HepG2 (cell line): ENCODE measurements around the gene CERS6. TPM values are rescaled to one million over a fixed set of nuclear protein-coding genes. Genes with fewer than 3 reads are reported as not detected.

Source experiments
- ATAC-seq: fragments of 200-7000 bp; cut with Tn5 transposase; 3 replicates; pipeline ENCODE4 v1.9.1; 2020; ENCODE audit warnings: mild to moderate bottlenecking, moderate library complexity
- BruUV-seq: library from RNA; stranded (reverse); fragments of 400-500 nt; replicated peaks from 2 replicates; lab custom pipeline; 2021; lab: Mats Ljungman, UMichigan
- CTCF ChIA-PET: fragments of 300-600 bp; formaldehyde crosslinking; extraction: SDS; loops from one replicate; lab custom pipeline; 2021; ENCODE audit warnings: low total read pairs, inconsistent platforms, low intra/inter-chr PET ratio; lab: Yijun Ruan, JAX
- POLR2A ChIA-PET: fragments of 350-600 bp; sonication (Branson Sonifier 250); formaldehyde crosslinking; loops from one replicate; lab custom pipeline; 2020; ENCODE audit warnings: antibody characterized with exemption, inconsistent platforms; lab: Yijun Ruan, JAX
- DNase-seq: peaks from one replicate; pipeline ENCODE4 v3.0.0-alpha.2; 2015; ENCODE audit warnings: low spot score
- FAIRE-seq: peaks from 3 replicates; lab custom pipeline; 2011; peaks lifted over from hg19 to GRCh38; lab: Jason Lieb, UNC
- H2AFZ ChIP-seq: one replicate; pipeline ENCODE4 v1.6.1; 2011; ENCODE audit warnings: low read length, inconsistent platforms
- H3K27ac ChIP-seq: fragments of 300-600 bp; 3 replicates; pipeline ENCODE4 v1.8.0; 2011; ENCODE audit warnings: mixed run types, mild to moderate bottlenecking, mixed read lengths, low read length, inconsistent platforms; ENCODE audit not compliant: insufficient read depth; ENCODE audit errors: extremely low read length
- H3K27me3 ChIP-seq, 2 experiments: fragments of 200-600 bp in 1 of 2; 2 replicates in 1 of 2; 3 replicates in 1 of 2; pipeline versions ENCODE4 v1.6.0 to v1.8.0; 2011; ENCODE audit warnings: low read length in 2 of 2, mild to moderate bottlenecking in 2 of 2, moderate library complexity in 2 of 2, inconsistent platforms in 1 of 2; ENCODE audit not compliant: insufficient read depth in 2 of 2, control insufficient read depth in 1 of 2
- H3K36me3 ChIP-seq, 2 experiments: fragments of 200-600 bp in 1 of 2; replicated peaks in 1 of 2; 2 replicates in 1 of 2; 3 replicates in 1 of 2; pipeline versions ENCODE4 v1.5.1 to v1.8.0; 2011; ENCODE audit warnings: low read length in 2 of 2, inconsistent platforms in 1 of 2; ENCODE audit not compliant: insufficient read depth in 2 of 2, control insufficient read depth in 1 of 2
- H3K4me1 ChIP-seq: 2 replicates; pipeline ENCODE4 v1.5.1; 2012; ENCODE audit warnings: low read length, inconsistent platforms; ENCODE audit not compliant: insufficient read depth
- H3K4me2 ChIP-seq: 2 replicates; pipeline ENCODE4 v1.6.0; 2011; ENCODE audit warnings: low read depth, low read length, inconsistent platforms
- H3K4me3 ChIP-seq, 3 experiments: fragments of 200-600 bp in 1 of 3; sonication (generic), shearing (Covaris generic) in 1 of 3; replicated peaks in 1 of 3; 2 replicates each; pipeline ENCODE4 v1.5.1; 2011 to 2016; ENCODE audit warnings: low read length in 3 of 3, inconsistent platforms in 2 of 3, low read depth in 2 of 3, mild to moderate bottlenecking in 2 of 3, control low read depth in 1 of 3, mixed read lengths in 1 of 3; ENCODE audit not compliant: insufficient read depth in 1 of 3
- H3K79me2 ChIP-seq: one replicate; pipeline ENCODE4 v1.6.1; 2011; ENCODE audit warnings: low read length, inconsistent platforms; ENCODE audit not compliant: insufficient read depth
- H3K9ac ChIP-seq: 2 replicates; pipeline ENCODE4 v1.6.0; 2011; ENCODE audit warnings: mild to moderate bottlenecking, low read depth, low read length, inconsistent platforms; ENCODE audit not compliant: insufficient read depth
- H3K9me3 ChIP-seq: 2 replicates; pipeline ENCODE4 v1.5.1; 2012; ENCODE audit warnings: mild to moderate bottlenecking, low read length
- H4K20me1 ChIP-seq: 2 replicates; pipeline ENCODE4 v1.6.0; 2011; ENCODE audit warnings: inconsistent platforms, mild to moderate bottlenecking, low read length, moderate library complexity; ENCODE audit not compliant: insufficient read depth
- ELF4 ChIP-seq: sonication (generic); formaldehyde crosslinking; IDR thresholded peaks from 2 replicates; pipeline ENCODE4 v1.5.0; 2020; ENCODE audit warnings: missing genetic modification reagents, mild to moderate bottlenecking, moderate library complexity, borderline replicate concordance
- FOXO4 ChIP-seq: sonication (generic); formaldehyde crosslinking; conservative IDR thresholded peaks from 2 replicates; pipeline ENCODE4 v1.8.1; 2023; ENCODE audit warnings: missing genetic modification reagents
- HNRNPL ChIP-seq: fragments of 200-400 bp; formaldehyde crosslinking; IDR thresholded peaks from 2 replicates; pipeline ENCODE4 v1.6.1; 2017; ENCODE audit warnings: mild to moderate bottlenecking, low read depth, low read length
- HOXA7 ChIP-seq: sonication (generic); formaldehyde crosslinking; IDR thresholded peaks from 2 replicates; pipeline ENCODE4 v1.8.1; 2022; ENCODE audit warnings: mild to moderate bottlenecking, missing genetic modification reagents, moderate library complexity
- ISX ChIP-seq: sonication (generic); formaldehyde crosslinking; conservative IDR thresholded peaks from 2 replicates; pipeline ENCODE4 v1.5.0; 2020; ENCODE audit warnings: missing genetic modification reagents
- NFIB ChIP-seq: sonication (generic); formaldehyde crosslinking; IDR thresholded peaks from 2 replicates; pipeline ENCODE4 v1.9.0; 2021; ENCODE audit warnings: missing genetic modification reagents, mild to moderate bottlenecking, borderline replicate concordance
- PRDM4 ChIP-seq: sonication (generic); formaldehyde crosslinking; IDR thresholded peaks from 2 replicates; pipeline ENCODE4 v1.9.0; 2021; ENCODE audit warnings: missing genetic modification reagents, borderline replicate concordance
- SNAPC2 ChIP-seq: sonication (generic); formaldehyde crosslinking; IDR thresholded peaks from 2 replicates; pipeline ENCODE4 v1.8.1; 2022; ENCODE audit warnings: mild to moderate bottlenecking, missing genetic modification reagents
- ZBTB43 ChIP-seq: sonication (generic); formaldehyde crosslinking; conservative IDR thresholded peaks from 2 replicates; pipeline ENCODE4 v1.4.0; 2020; ENCODE audit warnings: missing genetic modification reagents
- WGBS: methylation state at CpG from one replicate; pipeline ENCODE4 v1.1.6; 2017; ENCODE audit warnings: low lambda C conversion rate; 5-methylcytosine and 5-hydroxymethylcytosine counted together
- in situ Hi-C: cut with HindIII; loops from 2 replicates; pipeline ENCODE4 v1.10.0; 2017; ENCODE audit warnings: low pct_unique_long_range_greater_than_20kb; ENCODE audit not compliant: extremely low pct_ligation_motif_present
- intact Hi-C: fragments of 100-400 bp; cut with micrococcal nuclease; formaldehyde crosslinking; loops from one replicate; pipeline ENCODE4 v1.10.0; 2022; ENCODE audit not compliant: unreplicated experiment
- polyA plus RNA-seq, 8 experiments: library from polyadenylated mRNA; depleted of rRNA in 3 of 8; stranded (reverse) in 7 of 8; unstranded in 1 of 8; fragments of >200 nt; fragmentation: Illumina TruSeq in 4 of 8; extraction: Trizol in 4 of 8; gene quantifications; 2 replicates each; pipeline versions ENCODE4 v1.2.1 to v1.2.3, GENCODE V29; 2011 to 2016; ENCODE audit warnings: low read depth in 4 of 8, missing spikeins in 1 of 8, mixed read lengths in 1 of 8; ENCODE audit not compliant: insufficient read depth in 1 of 8
- total RNA-seq, 5 experiments: library from RNA; depleted of rRNA; stranded (reverse); fragments of >200 nt; fragmentation: Illumina TruSeq; extraction: Trizol; gene quantifications; 2 replicates each; pipeline ENCODE4 v1.2.3, GENCODE V29; 2016; ENCODE audit warnings: low read depth in 1 of 5

CERS6 gene
- total and polyA plus RNA-seq, 2 of the 13 experiments (the other 11 are each of a cell fraction or from before 2014, with no cell fraction given): 10.1 to 20.3 TPM

GRCh38 chr2:168526641-168527040 lies 70.6 kb downstream of the CERS6 start:
- 95% methylated on average over 3 of the region's 3 CpGs for WGBS
- H4K20me1 ChIP-seq: no peaks in the 10 kb centered on the region
- FAIRE-seq: no peak
- H3K79me2 ChIP-seq: peaks cover 35% of the 10 kb centered on the region
- no peak overlapping the region for H3K4me2 ChIP-seq
- no peak overlapping the region for H3K27ac ChIP-seq
- no peaks in the 10 kb centered on the region for H3K27me3 ChIP-seq
- peaks cover 9% of the 10 kb centered on the region; the same call in 1 of the 2 replicates for H3K4me1 ChIP-seq
- H3K4me3 ChIP-seq: no peak overlapping the region
- TF ChIP-seq ISX (CRISPR knock-in tag): no peak
- TF ChIP-seq, all 625 proteins: peak for 0
- Histone ChIP-seq H3K9me3 (no peaks in the 10 kb centered on the region), H3K36me3 (no peaks in the 10 kb centered on the region), H3K9ac (no peak overlapping the region), H2AFZ (no peak overlapping the region)
- ChIA-PET CTCF (no interaction called here), POLR2A (no interaction called here)
- ATAC-seq (no peak), DNase-seq (no peak)
- in situ Hi-C loops: no loop called here
- BruUV-seq: no TSS peak
- intact Hi-C loops: no loop called here

GRCh38 chr2:168528016-168528415 lies 71.9 kb downstream of the CERS6 start:
- ChIA-PET CTCF (no interaction called here), POLR2A (no interaction called here)
- intact Hi-C loops (no loop called here), in situ Hi-C loops (no loop called here)
- H3K79me2 ChIP-seq: peaks cover 27% of the 10 kb centered on the region
- H4K20me1 ChIP-seq: no peaks in the 10 kb centered on the region
- H3K27me3 ChIP-seq: no peaks in the 10 kb centered on the region
- no peak overlapping the region for H3K4me2 ChIP-seq
- no peaks in the 10 kb centered on the region for H3K36me3 ChIP-seq
- H3K4me1 ChIP-seq: peaks cover 9% of the 10 kb centered on the region; the same call in 1 of the 2 replicates
- DNase-seq (no peak), ATAC-seq (no peak), FAIRE-seq (no peak)
- no peak overlapping the region for H2AFZ ChIP-seq
- H3K9me3 ChIP-seq: no peaks in the 10 kb centered on the region
- no peak for TF ChIP-seq HNRNPL
- no peak for TF ChIP-seq HOXA7 (CRISPR knock-in tag)
- no peak for TF ChIP-seq SNAPC2 (CRISPR knock-in tag)
- no peak for TF ChIP-seq PRDM4
- no peak for TF ChIP-seq ZBTB43 (CRISPR knock-in tag)
- no peak for TF ChIP-seq NFIB (CRISPR knock-in tag)
- no peak for TF ChIP-seq FOXO4
- no peak for TF ChIP-seq ELF4 (CRISPR knock-in tag)
- H3K4me3 ChIP-seq: no peak overlapping the region
- no peak overlapping the region for H3K9ac ChIP-seq
- no TSS peak for BruUV-seq
- H3K27ac ChIP-seq: no peak overlapping the region
